Stomach smooth muscle (tissue), 2 donors: ENCODE data around the gene NHSL2.
A peak's percentile ranks its signal among the peaks of the same experiment; 100 is the strongest.

Experiments
- H3K27ac ChIP-seq: one replicate; pipeline ENCODE4 v1.7.0; 2013; ENCODE audit warnings: mild to moderate bottlenecking, low read length, inconsistent platforms
- H3K27me3 ChIP-seq, 2 donors: one replicate each; pipeline ENCODE4 v1.7.0; 2013; ENCODE audit warnings: low read length in 2 of 2; ENCODE audit not compliant: insufficient read depth in 2 of 2, control insufficient read depth in 1 of 2
- H3K36me3 ChIP-seq, 2 donors: one replicate each; pipeline ENCODE4 v1.7.0; 2013; ENCODE audit warnings: low read length in 2 of 2; ENCODE audit not compliant: control insufficient read depth in 2 of 2, insufficient read depth in 2 of 2
- H3K4me1 ChIP-seq: one replicate; pipeline ENCODE4 v1.7.0; 2013; ENCODE audit warnings: low read length; ENCODE audit not compliant: control insufficient read depth, insufficient read depth
- H3K4me3 ChIP-seq, 2 donors: one replicate each; pipeline ENCODE4 v1.7.0; 2013; ENCODE audit warnings: low read length in 2 of 2
- H3K9ac ChIP-seq, 2 donors: one replicate each; pipeline ENCODE4 v1.7.0; 2013; ENCODE audit warnings: low read length in 2 of 2, mild to moderate bottlenecking in 1 of 2
- H3K9me3 ChIP-seq, 2 donors: one replicate each; pipeline ENCODE4 v1.7.0; 2013; ENCODE audit warnings: low read length in 2 of 2; ENCODE audit not compliant: control insufficient read depth in 2 of 2
- donor health status: healthy.
- donor health status: Pancreatic carcinoma.

The NHSL2 gene

GRCh38 chrX:71978164-71978563, 67.5 kb downstream of the NHSL2 start:
- Histone ChIP-seq H3K36me3 (no peaks in the 10 kb centered on the region), H3K4me3 (no peak overlapping the region), H3K27ac (no peak overlapping the region), H3K4me1 (no peaks in the 10 kb centered on the region), H3K27me3 (peaks cover 0 to 12% of the 10 kb centered on the region in 2 donors), H3K9ac (no peak overlapping the region), H3K9me3 (no peaks in the 10 kb centered on the region)

DNA sequence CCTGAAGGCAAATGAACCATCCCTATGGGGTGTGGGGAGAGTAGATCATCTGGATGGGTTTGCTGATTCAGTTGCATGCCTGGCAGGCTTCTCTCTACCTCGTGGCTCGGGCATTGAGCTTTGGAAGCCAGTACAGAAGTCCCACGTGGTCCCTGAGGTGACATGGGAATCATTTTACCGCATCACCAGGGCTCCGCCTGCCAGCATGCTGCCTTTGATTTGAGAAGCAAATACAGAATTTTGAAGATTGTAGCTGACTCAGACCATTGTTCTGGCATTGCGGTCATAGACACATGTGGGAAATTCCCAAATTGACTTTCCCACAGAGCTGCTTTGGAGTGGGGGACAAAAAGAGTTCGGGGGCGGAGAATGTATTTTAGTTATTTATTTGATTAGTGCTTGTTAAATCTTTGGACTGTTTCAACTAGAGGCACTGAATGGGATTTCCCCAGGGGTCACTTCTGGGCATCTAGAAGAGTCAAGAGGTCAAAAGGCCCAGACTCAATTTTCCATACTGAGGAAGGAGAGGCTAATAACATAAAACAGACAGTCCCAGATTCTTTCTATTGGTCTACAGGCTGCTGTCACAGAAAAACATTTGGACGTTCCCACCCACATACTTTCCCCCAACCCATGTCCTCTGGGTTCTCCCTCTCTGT, 79.3 kb downstream of the NHSL2 start:
- H3K36me3 ChIP-seq = no peaks in the 10 kb centered on the region
- H3K9ac ChIP-seq = no peak overlapping the region
- H3K4me3 ChIP-seq = no peak overlapping the region
- H3K4me1 ChIP-seq = peaks cover 16% of the 10 kb centered on the region
- H3K9me3 ChIP-seq = no peaks in the 10 kb centered on the region
- H3K27ac ChIP-seq = no peak overlapping the region
- H3K27me3 ChIP-seq = peaks cover 0 to 16% of the 10 kb centered on the region in 2 donors

DNA sequence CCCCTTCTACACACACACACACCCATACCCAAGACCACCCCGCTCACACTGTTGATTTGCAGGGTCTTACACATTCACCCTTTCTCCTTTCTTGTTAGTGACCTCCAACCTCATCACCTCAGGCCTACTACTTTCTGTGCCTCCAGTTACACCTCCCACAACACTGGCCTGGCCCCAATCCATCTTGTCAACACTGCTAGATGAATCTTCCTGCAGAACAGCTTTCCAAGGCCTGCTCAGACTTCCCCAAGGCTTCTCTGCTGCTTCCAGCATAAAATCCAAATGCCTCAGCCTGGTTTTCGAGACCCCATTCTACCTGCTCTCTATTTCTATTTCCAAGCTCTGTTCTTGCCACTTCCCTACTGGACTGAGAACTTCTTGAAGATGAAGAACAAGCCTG, 79.9 kb downstream of the NHSL2 start:
- no peaks in the 10 kb centered on the region for H3K36me3 ChIP-seq
- peak overlapping the region; percentile 31 for H3K27ac ChIP-seq
- no peaks in the 10 kb centered on the region for H3K9me3 ChIP-seq
- peaks cover 16% of the 10 kb centered on the region for H3K4me1 ChIP-seq
- no peak overlapping the region for H3K4me3 ChIP-seq
- H3K9ac ChIP-seq = no peak overlapping the region
- peaks cover 0 to 16% of the 10 kb centered on the region in 2 donors for H3K27me3 ChIP-seq

DNA sequence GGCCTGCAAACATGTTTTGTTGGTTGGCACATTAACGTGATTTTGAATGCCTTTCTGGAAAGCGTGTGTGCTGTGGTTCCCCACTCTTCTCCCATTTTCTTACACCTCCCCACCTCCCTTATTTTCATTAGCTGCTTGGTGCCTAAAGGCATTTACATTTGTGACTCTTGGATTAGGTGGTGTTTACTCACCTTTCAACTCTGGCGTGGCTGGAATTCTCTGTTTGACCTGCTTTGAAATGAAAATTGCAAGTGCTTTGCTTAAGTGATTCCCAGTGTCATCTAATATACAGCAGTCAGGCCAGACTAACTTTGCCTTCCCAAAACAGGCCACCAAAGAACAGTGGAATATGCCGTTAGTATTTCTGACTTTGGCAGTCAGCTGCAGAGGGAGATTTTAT, 80.5 kb downstream of the NHSL2 start:
- no peaks in the 10 kb centered on the region for H3K36me3 ChIP-seq
- H3K27ac ChIP-seq = peak overlapping the region; percentile 31
- no peaks in the 10 kb centered on the region for H3K9me3 ChIP-seq
- peaks cover 16% of the 10 kb centered on the region for H3K4me1 ChIP-seq
- no peak overlapping the region for H3K4me3 ChIP-seq
- H3K27me3 ChIP-seq = peaks cover 0 to 16% of the 10 kb centered on the region in 2 donors
- H3K9ac ChIP-seq = no peak overlapping the region

DNA sequence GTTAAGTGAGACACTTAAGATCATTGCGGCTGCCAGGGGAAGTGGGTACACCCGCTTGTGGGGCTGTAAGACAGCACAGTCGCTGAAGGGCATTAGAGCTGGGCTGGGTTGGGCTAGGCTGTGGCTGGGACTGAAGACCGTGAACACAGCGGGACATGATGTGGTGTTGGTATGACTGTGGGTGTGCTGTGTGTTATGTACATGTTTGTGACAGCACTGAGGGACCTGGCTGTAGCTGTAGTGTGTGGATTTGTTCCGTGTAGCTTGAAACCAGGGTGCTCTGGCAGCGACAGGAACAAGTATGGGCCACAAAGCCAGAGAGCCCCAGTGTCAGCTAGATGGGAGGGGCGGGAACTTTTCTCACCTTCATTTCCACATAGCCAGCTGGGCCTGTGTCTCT, 82.1 kb downstream of the NHSL2 start:
- H3K27me3 ChIP-seq = peaks cover 0 to 24% of the 10 kb centered on the region in 2 donors
- peaks cover 18% of the 10 kb centered on the region for H3K4me1 ChIP-seq
- no peak overlapping the region for H3K9ac ChIP-seq
- H3K27ac ChIP-seq = no peak overlapping the region
- no peaks in the 10 kb centered on the region for H3K9me3 ChIP-seq
- H3K36me3 ChIP-seq = no peaks in the 10 kb centered on the region
- no peak overlapping the region for H3K4me3 ChIP-seq

DNA sequence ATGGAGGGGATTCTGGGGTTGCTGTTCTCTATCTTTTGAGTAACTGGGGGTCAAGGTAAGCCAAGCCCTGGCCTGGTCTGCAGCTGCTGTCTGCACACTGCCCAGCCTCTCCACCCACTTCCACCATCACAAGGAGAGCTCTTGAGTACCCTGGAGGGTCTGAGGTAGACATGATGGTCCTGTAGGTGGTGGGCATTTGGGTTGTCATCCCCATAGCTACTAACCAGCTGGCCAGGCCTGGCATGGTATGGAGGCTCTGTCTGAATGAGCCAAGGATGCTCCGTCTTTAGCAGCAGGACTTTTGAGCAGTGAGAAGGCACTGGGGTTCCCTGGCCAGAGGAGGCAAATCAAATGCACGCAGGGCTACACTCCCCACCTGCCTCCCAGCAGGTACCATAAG, 82.7 kb downstream of the NHSL2 start:
- H3K36me3 ChIP-seq = no peaks in the 10 kb centered on the region
- H3K27ac ChIP-seq = no peak overlapping the region
- H3K27me3 ChIP-seq = peaks cover 0 to 24% of the 10 kb centered on the region in 2 donors
- no peak overlapping the region for H3K4me3 ChIP-seq
- no peaks in the 10 kb centered on the region for H3K9me3 ChIP-seq
- peaks cover 18% of the 10 kb centered on the region for H3K4me1 ChIP-seq
- H3K9ac ChIP-seq = no peak overlapping the region

- H3K9me3 ChIP-seq = no peaks in the 10 kb centered on the region
- H3K27ac ChIP-seq = no peak overlapping the region
These were observed 84.0 kb downstream of the NHSL2 start for GRCh38 chrX:71994601-71995000.

GRCh38 chrX:71995122-71995521, 84.5 kb downstream of the NHSL2 start:
- Histone ChIP-seq H3K27ac (no peak overlapping the region), H3K27me3 (peaks cover 0 to 20% of the 10 kb centered on the region in 2 donors), H3K9me3 (no peaks in the 10 kb centered on the region), H3K4me1 (peaks cover 15% of the 10 kb centered on the region), H3K4me3 (no peak overlapping the region), H3K36me3 (no peaks in the 10 kb centered on the region), H3K9ac (no peak overlapping the region)

More at GRCh38 chrX:71994601-71995000, 84.0 kb downstream of the NHSL2 start:
- H3K4me1 ChIP-seq = peaks cover 17% of the 10 kb centered on the region
- no peak overlapping the region for H3K9ac ChIP-seq
- no peak overlapping the region for H3K4me3 ChIP-seq
- H3K36me3 ChIP-seq = no peaks in the 10 kb centered on the region
- H3K27me3 ChIP-seq = peaks cover 0 to 23% of the 10 kb centered on the region in 2 donors

DNA sequence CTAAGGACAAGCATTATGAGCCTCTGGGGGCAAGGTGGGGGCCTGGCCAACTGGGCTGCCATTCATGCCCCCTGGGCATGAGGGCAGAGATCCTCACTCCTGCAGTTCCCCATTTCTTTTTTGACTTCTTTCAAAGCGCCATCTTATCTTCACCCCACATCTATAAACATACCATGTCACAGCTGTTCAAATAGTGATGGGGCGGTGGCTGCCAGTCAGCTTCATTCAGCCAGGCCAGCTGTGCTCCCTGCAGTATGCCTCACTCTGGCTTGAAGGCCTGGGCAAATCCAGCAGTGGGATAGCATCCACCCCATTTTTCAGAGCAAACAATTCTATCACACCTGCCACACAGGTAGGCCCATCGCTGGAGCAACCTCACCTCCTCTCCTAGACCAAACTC, 85.5 kb downstream of the NHSL2 start:
- H3K27ac ChIP-seq = no peak overlapping the region
- H3K9me3 ChIP-seq = no peaks in the 10 kb centered on the region
- no peaks in the 10 kb centered on the region for H3K36me3 ChIP-seq
- H3K4me1 ChIP-seq = peaks cover 15% of the 10 kb centered on the region
- H3K9ac ChIP-seq = no peak overlapping the region
- H3K27me3 ChIP-seq = peaks cover 0 to 19% of the 10 kb centered on the region in 2 donors
- H3K4me3 ChIP-seq = no peak overlapping the region

DNA sequence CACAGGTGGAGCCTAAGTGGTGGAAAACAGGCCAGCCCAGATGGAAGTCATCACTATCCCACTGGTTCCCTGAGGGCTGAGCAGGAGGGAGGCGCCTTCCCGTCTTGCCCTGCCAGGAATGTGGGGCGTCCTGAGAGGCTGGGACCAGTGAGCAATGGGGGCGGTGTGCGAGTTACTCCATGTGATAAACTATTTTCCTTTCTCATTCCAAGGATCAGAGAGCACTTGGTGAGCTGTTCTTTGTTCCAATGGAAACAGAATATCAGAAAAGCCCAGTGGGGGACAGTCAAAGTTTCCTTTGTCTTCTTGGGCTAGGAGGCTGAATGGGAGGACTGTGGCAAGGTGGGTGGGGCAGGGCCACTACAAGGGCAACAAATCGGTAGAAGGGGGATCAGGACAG, 86.2 kb downstream of the NHSL2 start:
- Histone ChIP-seq H3K9ac (no peak overlapping the region), H3K27ac (no peak overlapping the region), H3K36me3 (no peaks in the 10 kb centered on the region), H3K4me3 (no peak overlapping the region), H3K27me3 (peaks cover 0 to 23% of the 10 kb centered on the region in 2 donors), H3K4me1 (peaks cover 10% of the 10 kb centered on the region), H3K9me3 (no peaks in the 10 kb centered on the region)

DNA sequence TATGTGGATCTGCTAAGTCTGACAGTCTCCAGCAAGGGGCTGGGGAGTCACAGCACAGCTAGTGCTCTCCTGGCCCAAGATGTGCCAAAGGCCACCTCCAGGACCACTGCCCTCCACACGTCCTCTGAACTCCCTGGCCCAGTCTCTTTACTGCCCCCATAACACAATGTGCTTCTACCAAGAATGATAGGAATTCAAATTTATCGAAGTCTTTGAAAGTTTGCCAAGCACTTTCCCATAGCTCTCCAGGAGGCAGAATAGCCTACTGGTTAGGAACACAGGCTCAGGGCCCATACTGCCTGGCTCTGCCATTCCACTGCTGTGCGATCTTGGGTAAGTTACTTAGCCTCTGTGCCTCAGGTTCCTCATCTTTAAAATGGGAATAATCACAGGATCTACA, 86.7 kb downstream of the NHSL2 start:
- Histone ChIP-seq H3K4me3 (no peak overlapping the region), H3K27ac (no peak overlapping the region), H3K4me1 (peaks cover 8% of the 10 kb centered on the region), H3K36me3 (no peaks in the 10 kb centered on the region), H3K27me3 (peaks cover 0 to 20% of the 10 kb centered on the region in 2 donors), H3K9ac (no peak overlapping the region), H3K9me3 (no peaks in the 10 kb centered on the region)
